ENCODE measurements around the gene MNT. TPM values are rescaled to one million over a fixed set of nuclear protein-coding genes. Genes with fewer than 3 reads are reported as not detected.

Gene MNT
- total RNA-seq, 4 donors from 2014 or later = 9.5 to 57.8 (median 39.0) TPM

DNA sequence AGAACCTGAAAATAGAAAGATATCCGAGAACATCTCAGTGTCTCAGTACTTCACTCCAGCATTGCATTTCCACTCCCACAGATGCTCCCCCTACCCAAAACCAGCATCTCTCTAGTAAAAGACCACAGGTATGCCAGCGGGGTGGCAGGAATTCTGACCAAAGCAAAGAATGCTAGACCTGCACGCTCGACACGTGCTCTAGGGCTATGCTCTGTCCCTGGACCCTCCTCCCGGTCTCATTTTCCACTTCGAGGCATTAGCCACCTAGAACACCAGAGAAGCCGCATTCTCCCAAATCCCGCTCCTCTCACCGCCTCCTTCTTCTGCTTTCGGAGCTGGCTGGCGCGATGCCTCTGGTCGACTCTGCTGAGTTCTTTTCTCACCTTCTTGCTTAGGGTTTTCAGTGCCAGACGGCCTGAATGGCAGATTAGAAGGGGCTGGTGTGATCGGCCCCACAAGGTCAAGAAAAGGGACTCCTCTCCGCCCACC is 65.1 kb downstream of the MNT start:
- peaks cover 0 to 17% (median 6%) of the 10 kb centered on the region in 4 donors for H3K4me1 ChIP-seq
- H3K4me3 ChIP-seq = peak overlapping the region; percentile 85 to 97 (median 96)
- TF ChIP-seq POLR2A (IDR thresholded peaks at IDR 0.05) = no peak
- TF ChIP-seq, protein P1, sequence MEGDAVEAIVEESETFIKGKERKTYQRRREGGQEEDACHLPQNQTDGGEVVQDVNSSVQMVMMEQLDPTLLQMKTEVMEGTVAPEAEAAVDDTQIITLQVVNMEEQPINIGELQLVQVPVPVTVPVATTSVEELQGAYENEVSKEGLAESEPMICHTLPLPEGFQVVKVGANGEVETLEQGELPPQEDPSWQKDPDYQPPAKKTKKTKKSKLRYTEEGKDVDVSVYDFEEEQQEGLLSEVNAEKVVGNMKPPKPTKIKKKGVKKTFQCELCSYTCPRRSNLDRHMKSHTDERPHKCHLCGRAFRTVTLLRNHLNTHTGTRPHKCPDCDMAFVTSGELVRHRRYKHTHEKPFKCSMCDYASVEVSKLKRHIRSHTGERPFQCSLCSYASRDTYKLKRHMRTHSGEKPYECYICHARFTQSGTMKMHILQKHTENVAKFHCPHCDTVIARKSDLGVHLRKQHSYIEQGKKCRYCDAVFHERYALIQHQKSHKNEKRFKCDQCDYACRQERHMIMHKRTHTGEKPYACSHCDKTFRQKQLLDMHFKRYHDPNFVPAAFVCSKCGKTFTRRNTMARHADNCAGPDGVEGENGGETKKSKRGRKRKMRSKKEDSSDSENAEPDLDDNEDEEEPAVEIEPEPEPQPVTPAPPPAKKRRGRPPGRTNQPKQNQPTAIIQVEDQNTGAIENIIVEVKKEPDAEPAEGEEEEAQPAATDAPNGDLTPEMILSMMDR (IDR thresholded peaks at IDR 0.05) = no peak
- no peak for DNase-seq
- H3K27ac ChIP-seq = peak overlapping the region; percentile 80 to 88 (median 85)
- no peaks in the 10 kb centered on the region for H3K27me3 ChIP-seq
- no peaks in the 10 kb centered on the region for H3K9me3 ChIP-seq
- H3K36me3 ChIP-seq = peaks cover 0 to 39% (median 0%) of the 10 kb centered on the region in 3 donors

Small RNA genes within 50 kb of the gene (small RNA-seq; reads per million reads assigned to genes)
- gene AC006435.3 (0 reads per million in 2 donors), gene AC006435.4 (0 reads per million in 2 donors)

Other genes with a start within 250 kb of the MNT start
- gene SMG6, start 97.3 kb downstream of the MNT start, total RNA-seq = 100 to 1,000 TPM in 1 of 4 donors, 10 to 100 TPM in 3; 33.3 to 139 (median 67.4) TPM
- gene SRR, start 97.1 kb downstream of the MNT start, total RNA-seq = 10 to 100 TPM in 1 of 4 donors, 1 to 10 TPM in 3; 2.1 to 27.2 (median 5.5) TPM
- 10 to 100 TPM in 3 of 4 donors, 1 to 10 TPM in 1; 5.6 to 87.5 (median 28.6) TPM for gene TSR1, start 64.6 kb downstream of the MNT start, total RNA-seq
- 100 to 1,000 TPM in 3 of 4 donors, 10 to 100 TPM in 1; 48.5 to 151 (median 113) TPM for gene SGSM2, start 63.6 kb downstream of the MNT start, total RNA-seq
- 10 to 100 TPM; 24.0 to 29.7 (median 27.9) TPM for gene METTL16, start 110.8 kb upstream of the MNT start, total RNA-seq
- 100 to 1,000 TPM; 131 to 281 (median 141) TPM for gene PAFAH1B1, start 192.6 kb upstream of the MNT start, total RNA-seq

All from Peyer's patch (tissue), 4 donors.